ENCODE data around the gene GLIPR2. TPM values are rescaled to one million over a fixed set of nuclear protein-coding genes. Genes with fewer than 3 reads are reported as not detected.
"Not testable (repeated sequence)": the region's sequence is repeated elsewhere in the genome, so short reads cannot be mapped to it uniquely, and the experiment has no call there.

Gene GLIPR2
- total RNA-seq, 5 donors from 2014 or later (not counting 1 experiment from before 2014, with no cell fraction given) = 25.6 to 37.8 (median 28.7) TPM

DNA sequence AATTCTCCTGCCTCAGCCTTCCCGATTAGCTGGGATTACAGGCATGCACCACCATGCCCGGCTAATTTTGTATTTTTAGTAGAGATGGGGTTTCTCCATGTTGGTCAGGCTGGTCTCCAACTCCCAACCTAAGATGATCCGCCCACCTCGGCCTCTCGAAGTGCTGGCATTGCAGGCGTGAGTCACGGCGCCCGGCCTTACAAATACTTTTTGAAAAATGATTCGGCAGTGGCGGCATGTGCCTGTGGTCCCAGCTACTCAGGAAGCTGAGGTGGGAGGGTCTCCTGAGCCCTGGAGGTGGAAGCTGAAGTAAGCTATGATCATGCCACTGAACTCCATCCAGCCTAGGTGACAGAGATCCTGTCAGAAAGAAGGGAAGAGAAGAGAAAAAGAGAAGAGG is 23.6 kb downstream of the GLIPR2 start:
- WGBS (ENCODE audit: insufficient coverage) = 87% methylated on average over 6 of the region's 11 CpGs
- CTCF ChIA-PET = interaction anchor here (0.7 to 0.8 kb wide), 2 partner anchors 26 to 697 kb away, joined by 3 read pairs; no protein-coding TSS in a partner anchor
- H3K27me3 Mint-ChIP-seq; DNase-seq; H3K27ac ChIP-seq (ENCODE audit: low read length); H3K27me3 ChIP-seq (replicated peaks in 1 of 2; ENCODE audit: control insufficient read depth in 2 of 2, extremely low read depth in 1 of 2, insufficient read depth in 2 of 2, low read length in 1 of 2); H3K9me3 ChIP-seq; POLR2A ChIA-PET; H3K4me3 Mint-ChIP-seq; H3K4me3 ChIP-seq (ENCODE audit: control insufficient read depth in 1 of 2, extremely low read depth in 1 of 2, low read length in 1 of 2); ATAC-seq (replicated peaks in 1 of 4); H3K9me3 Mint-ChIP-seq; H3K4me1 ChIP-seq (ENCODE audit: control insufficient read depth in 1 of 2, extremely low read depth in 1 of 2, insufficient read depth in 2 of 2, low read length in 2 of 2): not testable (repeated sequence)
- peaks cover 0 to 21% of the 10 kb centered on the region in 2 donors for H3K36me3 ChIP-seq (ENCODE audit: control insufficient read depth in 2 of 2, extremely low read depth in 1 of 2, insufficient read depth in 1 of 2, low read length in 1 of 2)
- Mint-ChIP-seq H3K36me3 (peaks cover 35% of the 10 kb centered on the region), H3K27ac (peak overlapping the region; percentile 1 to 67), H3K4me1 (peaks cover 2 to 20% (median 13%) of the 10 kb centered on the region in 3 donors)

DNA sequence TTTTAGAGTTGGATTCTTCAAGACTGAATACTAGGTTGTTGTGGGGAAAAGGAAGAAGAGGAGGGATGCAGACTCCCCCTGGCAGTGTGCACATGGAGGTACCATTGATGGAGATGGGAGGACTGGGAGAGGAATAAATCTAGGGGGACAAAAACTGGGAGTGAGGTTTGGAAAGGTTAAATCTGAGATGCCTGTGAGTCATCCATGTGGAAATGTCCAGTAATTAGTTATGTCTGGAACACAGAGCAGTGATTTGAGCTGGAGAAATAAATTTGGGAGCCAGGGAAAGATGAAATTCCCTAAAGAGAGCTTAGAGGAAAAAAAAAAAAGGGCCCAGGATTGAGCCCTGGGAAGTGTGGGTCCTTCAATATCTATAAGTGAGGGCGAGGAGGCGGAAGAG is 24.7 kb downstream of the GLIPR2 start:
- Histone ChIP-seq H3K4me1 (ENCODE audit: control insufficient read depth in 1 of 2, extremely low read depth in 1 of 2, insufficient read depth in 2 of 2, low read length in 2 of 2) (peaks cover 0 to 9% of the 10 kb centered on the region in 2 experiments), H3K9me3 (no peaks in the 10 kb centered on the region), H3K4me3 (ENCODE audit: control insufficient read depth in 1 of 2, extremely low read depth in 1 of 2, low read length in 1 of 2) (no peak overlapping the region), H3K27me3 (replicated peaks in 1 of 2; ENCODE audit: control insufficient read depth in 2 of 2, extremely low read depth in 1 of 2, insufficient read depth in 2 of 2, low read length in 1 of 2) (no peaks in the 10 kb centered on the region), H3K27ac (ENCODE audit: low read length) (no peak overlapping the region), H3K36me3 (ENCODE audit: control insufficient read depth in 2 of 2, extremely low read depth in 1 of 2, insufficient read depth in 1 of 2, low read length in 1 of 2) (peaks cover 0 to 17% of the 10 kb centered on the region in 2 donors)
- ATAC-seq (replicated peaks in 1 of 4) (no peak), DNase-seq (no peak)
- ChIA-PET POLR2A (interaction anchor here in 1 of 2 donors (0.6 kb wide), 1 partner anchor 9 kb away, joined by 3 read pairs; no protein-coding TSS in a partner anchor), CTCF (interaction anchor here (0.6 kb wide), 2 partner anchors 9 to 74 kb away, joined by 3 to 4 read pairs; no protein-coding TSS in a partner anchor)
- peaks cover 3 to 25% (median 17%) of the 10 kb centered on the region in 3 donors for H3K4me1 Mint-ChIP-seq
- peaks cover 35% of the 10 kb centered on the region for H3K36me3 Mint-ChIP-seq
- WGBS (ENCODE audit: insufficient coverage) = 93% methylated on average over 2 of the region's 2 CpGs
- H3K4me3 Mint-ChIP-seq = no peak overlapping the region
- H3K27ac Mint-ChIP-seq = peak overlapping the region; percentile 34 to 68
- no peaks in the 10 kb centered on the region for H3K27me3 Mint-ChIP-seq
- no peaks in the 10 kb centered on the region for H3K9me3 Mint-ChIP-seq

DNA sequence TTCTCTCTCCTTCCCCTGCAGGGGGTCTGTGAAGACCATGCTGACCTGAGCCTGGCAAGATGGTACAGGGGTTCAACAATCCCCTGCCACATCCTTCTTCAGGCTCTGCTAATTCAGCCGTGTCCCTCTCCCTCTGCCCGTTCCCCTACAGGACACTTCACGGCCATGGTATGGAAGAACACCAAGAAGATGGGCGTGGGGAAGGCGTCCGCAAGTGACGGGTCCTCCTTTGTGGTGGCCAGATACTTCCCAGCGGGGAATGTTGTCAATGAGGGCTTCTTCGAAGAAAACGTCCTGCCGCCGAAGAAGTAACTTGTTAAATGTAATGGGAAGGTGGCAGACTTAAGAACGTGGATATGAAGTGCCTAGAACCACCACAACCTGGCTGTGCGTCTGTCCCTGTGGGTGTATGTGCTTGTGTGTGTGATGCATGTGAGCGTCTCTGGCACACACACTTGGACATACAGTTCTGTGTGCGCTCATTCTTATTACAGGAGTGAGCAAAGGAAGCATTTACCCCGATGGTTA is 25.7 kb downstream of the GLIPR2 start:
- H3K9me3 Mint-ChIP-seq = no peaks in the 10 kb centered on the region
- POLR2A ChIA-PET = no interaction called here

DNA sequence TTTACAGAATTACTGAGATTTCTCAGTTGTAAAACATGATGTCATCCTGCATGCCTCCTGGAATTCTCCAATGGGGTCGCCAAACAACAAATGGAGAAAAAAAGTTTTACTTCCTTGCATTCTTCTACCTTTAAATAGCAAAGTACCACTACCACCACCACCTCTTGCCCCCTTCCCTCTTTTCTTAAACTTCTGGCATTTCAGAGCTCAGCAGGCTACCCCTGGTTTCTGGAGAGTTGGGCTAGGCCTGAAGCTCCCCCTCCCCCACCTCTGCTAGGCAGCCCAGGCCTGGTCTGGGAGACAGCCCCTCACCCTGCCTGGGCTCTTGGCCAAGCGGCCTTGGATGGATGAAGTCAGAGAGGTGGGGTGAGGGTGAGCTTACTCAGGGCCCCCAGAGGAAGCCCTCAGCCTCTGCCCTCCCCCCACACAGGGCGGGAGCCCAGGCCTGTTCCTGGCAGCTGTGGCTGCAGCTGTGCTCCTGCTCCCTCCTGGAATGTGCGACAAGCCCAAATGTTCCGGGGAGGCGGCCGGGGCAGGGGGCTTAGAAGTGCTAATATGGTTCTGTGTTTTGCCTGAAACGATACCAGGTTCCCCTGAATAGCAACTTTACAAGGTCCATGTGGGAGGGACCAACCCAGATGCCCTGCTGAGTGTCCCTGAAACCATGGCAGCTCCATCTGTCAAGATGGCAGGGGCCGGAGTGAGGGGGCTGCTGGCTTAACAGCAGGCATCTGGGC is 26.7 kb downstream of the GLIPR2 start:
- no peak overlapping the region for H3K4me3 Mint-ChIP-seq
- POLR2A ChIA-PET = interaction anchor here in 1 of 2 donors (0.5 to 0.6 kb wide), 2 partner anchors 55 to 79 kb away, joined by 3 to 10 read pairs; no protein-coding TSS in a partner anchor
- no peak overlapping the region for H3K27ac Mint-ChIP-seq
- DNase-seq (no peak), ATAC-seq (replicated peaks in 1 of 4) (no peak)
- Histone ChIP-seq H3K27ac (ENCODE audit: low read length) (no peak overlapping the region), H3K36me3 (ENCODE audit: control insufficient read depth in 2 of 2, extremely low read depth in 1 of 2, insufficient read depth in 1 of 2, low read length in 1 of 2) (peaks cover 0 to 13% of the 10 kb centered on the region in 2 donors), H3K27me3 (replicated peaks in 1 of 2; ENCODE audit: control insufficient read depth in 2 of 2, extremely low read depth in 1 of 2, insufficient read depth in 2 of 2, low read length in 1 of 2) (no peaks in the 10 kb centered on the region), H3K9me3 (no peaks in the 10 kb centered on the region), H3K4me1 (ENCODE audit: control insufficient read depth in 1 of 2, extremely low read depth in 1 of 2, insufficient read depth in 2 of 2, low read length in 2 of 2) (peaks cover 0 to 17% of the 10 kb centered on the region in 2 experiments), H3K4me3 (ENCODE audit: control insufficient read depth in 1 of 2, extremely low read depth in 1 of 2, low read length in 1 of 2) (no peak overlapping the region)
- H3K4me1 Mint-ChIP-seq = peaks cover 8 to 31% (median 17%) of the 10 kb centered on the region in 3 donors
- CTCF ChIA-PET = interaction anchor here (1.5 to 7.6 kb wide), 3 partner anchors 58 to 61 kb away, joined by 6 to 87 read pairs (median 13); no protein-coding TSS in a partner anchor
- H3K36me3 Mint-ChIP-seq = peaks cover 29% of the 10 kb centered on the region
- no peaks in the 10 kb centered on the region for H3K9me3 Mint-ChIP-seq
- H3K27me3 Mint-ChIP-seq = no peaks in the 10 kb centered on the region
- 96% methylated on average over 5 of the region's 9 CpGs for WGBS (ENCODE audit: insufficient coverage)

More for the DNA sequence above, 25.7 kb downstream of the GLIPR2 start:
- DNase-seq (no peak), ATAC-seq (replicated peaks in 1 of 4) (no peak)
- CTCF ChIA-PET = interaction anchor here in 1 of 2 donors (7.6 kb wide), 1 partner anchor 60 kb away, joined by 87 read pairs; no protein-coding TSS in a partner anchor
- H3K4me1 ChIP-seq (ENCODE audit: control insufficient read depth in 1 of 2, extremely low read depth in 1 of 2, insufficient read depth in 2 of 2, low read length in 2 of 2) = peaks cover 0 to 17% of the 10 kb centered on the region in 2 experiments
- H3K27ac ChIP-seq (ENCODE audit: low read length) = no peak overlapping the region
- 94% methylated on average over 9 of the region's 17 CpGs for WGBS (ENCODE audit: insufficient coverage)
- Mint-ChIP-seq H3K4me3 (no peak overlapping the region), H3K36me3 (peaks cover 31% of the 10 kb centered on the region), H3K27ac (peak overlapping the region in 1 of 2 donors; percentile 34), H3K27me3 (no peaks in the 10 kb centered on the region), H3K4me1 (peaks cover 8 to 31% (median 17%) of the 10 kb centered on the region in 3 donors)
- H3K9me3 ChIP-seq = no peaks in the 10 kb centered on the region
- H3K4me3 ChIP-seq (ENCODE audit: control insufficient read depth in 1 of 2, extremely low read depth in 1 of 2, low read length in 1 of 2) = no peak overlapping the region
- no peaks in the 10 kb centered on the region for H3K27me3 ChIP-seq (replicated peaks in 1 of 2; ENCODE audit: control insufficient read depth in 2 of 2, extremely low read depth in 1 of 2, insufficient read depth in 2 of 2, low read length in 1 of 2)
- H3K36me3 ChIP-seq (ENCODE audit: control insufficient read depth in 2 of 2, extremely low read depth in 1 of 2, insufficient read depth in 1 of 2, low read length in 1 of 2) = peaks cover 0 to 13% of the 10 kb centered on the region in 2 donors

DNA sequence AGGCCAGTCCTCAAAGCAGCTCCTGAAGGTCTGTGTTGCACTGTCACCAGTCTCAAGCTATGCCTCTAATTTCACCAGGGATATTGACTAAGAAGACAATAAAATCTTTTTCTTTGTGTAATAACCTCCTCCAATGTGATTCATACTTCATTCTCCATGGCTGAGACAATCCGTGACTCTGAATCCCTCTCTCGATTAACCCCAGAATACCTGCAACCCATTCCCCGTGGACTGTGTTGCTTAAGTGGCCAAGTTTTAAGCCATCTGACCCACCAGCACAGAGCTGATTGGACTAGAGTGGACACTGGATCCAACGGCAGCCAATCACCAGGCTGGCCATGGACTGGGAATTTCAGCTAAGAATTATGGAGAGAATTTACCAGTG is 27.2 kb downstream of the GLIPR2 start:
- no peak overlapping the region for H3K4me3 ChIP-seq (ENCODE audit: control insufficient read depth in 1 of 2, extremely low read depth in 1 of 2, low read length in 1 of 2)
- POLR2A ChIA-PET = interaction anchor here in 1 of 2 donors (0.5 kb wide), 1 partner anchor 79 kb away, joined by 10 read pairs; no protein-coding TSS in a partner anchor
- no peak overlapping the region for H3K27ac ChIP-seq (ENCODE audit: low read length)
- H3K9me3 ChIP-seq = no peaks in the 10 kb centered on the region
- 100% methylated on average over 3 of the region's 4 CpGs for WGBS (ENCODE audit: insufficient coverage)
- Mint-ChIP-seq H3K4me1 (peaks cover 8 to 31% (median 17%) of the 10 kb centered on the region in 3 donors), H3K4me3 (no peak overlapping the region), H3K27me3 (no peaks in the 10 kb centered on the region), H3K36me3 (peaks cover 25% of the 10 kb centered on the region), H3K27ac (peak overlapping the region; percentile 52 to 54), H3K9me3 (no peaks in the 10 kb centered on the region)
- H3K36me3 ChIP-seq (ENCODE audit: control insufficient read depth in 2 of 2, extremely low read depth in 1 of 2, insufficient read depth in 1 of 2, low read length in 1 of 2) = peaks cover 0 to 13% of the 10 kb centered on the region in 2 donors
- DNase-seq (no peak), ATAC-seq (replicated peaks in 1 of 4) (no peak)
- H3K4me1 ChIP-seq (ENCODE audit: control insufficient read depth in 1 of 2, extremely low read depth in 1 of 2, insufficient read depth in 2 of 2, low read length in 2 of 2) = peaks cover 0 to 17% of the 10 kb centered on the region in 2 experiments
- CTCF ChIA-PET = interaction anchor here (1.5 to 7.6 kb wide), 3 partner anchors 59 to 62 kb away, joined by 6 to 87 read pairs (median 13); no protein-coding TSS in a partner anchor
- no peaks in the 10 kb centered on the region for H3K27me3 ChIP-seq (replicated peaks in 1 of 2; ENCODE audit: control insufficient read depth in 2 of 2, extremely low read depth in 1 of 2, insufficient read depth in 2 of 2, low read length in 1 of 2)

DNA sequence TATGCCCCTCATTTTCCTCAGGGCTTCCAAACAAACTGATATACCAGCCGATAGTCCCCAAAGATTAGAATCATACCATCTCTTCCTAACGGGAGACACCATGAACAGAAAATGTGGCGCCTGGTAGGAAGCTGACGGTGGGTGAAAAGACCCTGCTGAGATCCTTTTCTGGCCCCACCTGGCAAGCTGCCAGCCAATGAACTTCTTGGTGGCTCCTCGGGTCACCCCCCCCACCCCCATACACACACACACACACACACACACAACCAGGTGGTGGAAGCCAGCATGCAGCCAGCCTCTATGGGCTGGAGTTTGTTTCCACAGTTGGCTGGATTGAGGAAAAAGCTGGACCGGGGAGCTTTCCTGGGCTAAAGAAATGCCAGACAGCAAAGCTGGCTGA is 27.8 kb downstream of the GLIPR2 start:
- no peaks in the 10 kb centered on the region for H3K9me3 Mint-ChIP-seq
- WGBS (ENCODE audit: insufficient coverage) = 94% methylated on average over 4 of the region's 6 CpGs
- no peak for ATAC-seq (replicated peaks in 1 of 4)

More for the DNA sequence above, 27.8 kb downstream of the GLIPR2 start:
- H3K27me3 Mint-ChIP-seq = no peaks in the 10 kb centered on the region
- no peak overlapping the region for H3K4me3 ChIP-seq (ENCODE audit: control insufficient read depth in 1 of 2, extremely low read depth in 1 of 2, low read length in 1 of 2)
- peaks cover 8 to 31% (median 17%) of the 10 kb centered on the region in 3 donors for H3K4me1 Mint-ChIP-seq
- H3K27ac ChIP-seq (ENCODE audit: low read length) = no peak overlapping the region
- CTCF ChIA-PET = interaction anchor here (0.6 to 7.6 kb wide), 5 partner anchors 8 to 63 kb away, joined by 3 to 87 read pairs (median 6); no protein-coding TSS in a partner anchor
- peaks cover 19% of the 10 kb centered on the region for H3K36me3 Mint-ChIP-seq
- H3K4me1 ChIP-seq (ENCODE audit: control insufficient read depth in 1 of 2, extremely low read depth in 1 of 2, insufficient read depth in 2 of 2, low read length in 2 of 2) = peaks cover 0 to 17% of the 10 kb centered on the region in 2 experiments
- POLR2A ChIA-PET = interaction anchor here in 1 of 2 donors (0.6 kb wide), 2 partner anchors 25 to 63 kb away, joined by 3 to 4 read pairs; no protein-coding TSS in a partner anchor
- peaks cover 0 to 13% of the 10 kb centered on the region in 2 donors for H3K36me3 ChIP-seq (ENCODE audit: control insufficient read depth in 2 of 2, extremely low read depth in 1 of 2, insufficient read depth in 1 of 2, low read length in 1 of 2)
- no peak overlapping the region for H3K4me3 Mint-ChIP-seq
- H3K27me3 ChIP-seq (replicated peaks in 1 of 2; ENCODE audit: control insufficient read depth in 2 of 2, extremely low read depth in 1 of 2, insufficient read depth in 2 of 2, low read length in 1 of 2) = no peaks in the 10 kb centered on the region
- H3K9me3 ChIP-seq = no peaks in the 10 kb centered on the region
- no peak for DNase-seq
- no peak overlapping the region for H3K27ac Mint-ChIP-seq
